AG04450 (cell line): Measurements from ENCODE around the gene FAAP100. TPM values are rescaled to one million over a fixed set of nuclear protein-coding genes. Genes with fewer than 3 reads are reported as not detected.

Source experiments
- CTCF ChIA-PET: fragments of 300-600, 350-600 bp; formaldehyde crosslinking; extraction: SDS; loops from one replicate; lab custom pipeline; 2022; ENCODE audit warnings: antibody characterized with exemption, inconsistent platforms; lab: Charles Lee
- POLR2A ChIA-PET: fragments of 350-600 bp; formaldehyde crosslinking; extraction: SDS; loops from one replicate; lab custom pipeline; 2021; ENCODE audit warnings: antibody characterized with exemption, inconsistent platforms; lab: Yijun Ruan, JAX
- DNase-seq: peaks from one replicate; pipeline ENCODE4 v3.0.0-alpha.2; 2011; ENCODE audit warnings: low read depth, low spot score
- H3K27ac ChIP-seq: one replicate; pipeline ENCODE4 v1.5.1; 2012; ENCODE audit warnings: low read depth, low read length, control low read depth
- H3K27me3 ChIP-seq: one replicate; pipeline ENCODE4 v1.6.0; 2012; ENCODE audit warnings: low read length; ENCODE audit not compliant: control insufficient read depth, insufficient read depth
- H3K4me3 ChIP-seq: 2 replicates; pipeline ENCODE4 v1.5.1; 2011; ENCODE audit warnings: mild to moderate bottlenecking, low read depth, low read length, control low read depth
- H3K9me3 ChIP-seq: 2 replicates; pipeline ENCODE4 v1.5.1; 2012; ENCODE audit warnings: low read length; ENCODE audit not compliant: control insufficient read depth, insufficient read depth
- polyA plus RNA-seq: library from polyadenylated mRNA; depleted of rRNA; stranded (reverse); fragments of >200 nt; gene quantifications from 2 replicates; pipeline ENCODE4 v1.2.3, GENCODE V29; 2011
- TF ChIP-seq, protein P1 (sequence below): IDR thresholded peaks from 2 replicates; pipeline ENCODE4 v1.5.1; 2011; ENCODE audit warnings: low read depth, low read length, control low read depth, inconsistent platforms

The FAAP100 gene
- polyA plus RNA-seq, 1 experiment = 5.3 TPM

DNA sequence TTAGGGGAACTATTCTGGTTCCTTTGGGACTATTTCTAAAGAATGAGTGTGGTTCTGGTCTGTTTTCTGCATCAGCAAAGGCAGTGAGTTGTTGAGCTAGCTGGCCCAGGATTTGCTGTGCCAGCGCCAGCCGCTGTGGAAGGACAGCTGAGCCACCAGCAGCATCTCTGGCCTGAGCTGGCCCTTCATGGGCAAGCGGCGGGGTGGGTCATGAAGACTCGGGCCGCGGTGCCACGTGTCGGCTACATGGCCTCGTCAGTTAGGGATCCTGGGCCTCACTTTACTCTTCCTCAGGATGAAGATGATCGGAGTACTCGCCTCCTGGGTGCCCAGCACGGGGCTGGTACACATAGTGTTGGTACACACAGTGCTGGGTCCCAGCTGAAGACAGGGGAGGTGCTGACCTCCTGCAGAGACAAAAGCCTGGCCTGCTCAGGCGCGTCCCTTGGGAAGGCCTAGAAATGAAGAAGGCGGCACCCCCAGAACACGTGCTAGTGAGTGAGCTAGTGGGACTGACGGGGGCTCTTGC lies 17.9 kb upstream of the FAAP100 start:
- no peaks in the 10 kb centered on the region for H3K9me3 ChIP-seq
- no peak for DNase-seq
- H3K27me3 ChIP-seq = no peaks in the 10 kb centered on the region
- no peak overlapping the region for H3K4me3 ChIP-seq
- TF ChIP-seq, protein P1, sequence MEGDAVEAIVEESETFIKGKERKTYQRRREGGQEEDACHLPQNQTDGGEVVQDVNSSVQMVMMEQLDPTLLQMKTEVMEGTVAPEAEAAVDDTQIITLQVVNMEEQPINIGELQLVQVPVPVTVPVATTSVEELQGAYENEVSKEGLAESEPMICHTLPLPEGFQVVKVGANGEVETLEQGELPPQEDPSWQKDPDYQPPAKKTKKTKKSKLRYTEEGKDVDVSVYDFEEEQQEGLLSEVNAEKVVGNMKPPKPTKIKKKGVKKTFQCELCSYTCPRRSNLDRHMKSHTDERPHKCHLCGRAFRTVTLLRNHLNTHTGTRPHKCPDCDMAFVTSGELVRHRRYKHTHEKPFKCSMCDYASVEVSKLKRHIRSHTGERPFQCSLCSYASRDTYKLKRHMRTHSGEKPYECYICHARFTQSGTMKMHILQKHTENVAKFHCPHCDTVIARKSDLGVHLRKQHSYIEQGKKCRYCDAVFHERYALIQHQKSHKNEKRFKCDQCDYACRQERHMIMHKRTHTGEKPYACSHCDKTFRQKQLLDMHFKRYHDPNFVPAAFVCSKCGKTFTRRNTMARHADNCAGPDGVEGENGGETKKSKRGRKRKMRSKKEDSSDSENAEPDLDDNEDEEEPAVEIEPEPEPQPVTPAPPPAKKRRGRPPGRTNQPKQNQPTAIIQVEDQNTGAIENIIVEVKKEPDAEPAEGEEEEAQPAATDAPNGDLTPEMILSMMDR = no peak
- no peak overlapping the region for H3K27ac ChIP-seq
- CTCF ChIA-PET = interaction anchor here (0.8 kb wide), 1 partner anchor 31 kb away, joined by 3 read pairs; no protein-coding TSS in a partner anchor
- POLR2A ChIA-PET = no interaction called here

DNA sequence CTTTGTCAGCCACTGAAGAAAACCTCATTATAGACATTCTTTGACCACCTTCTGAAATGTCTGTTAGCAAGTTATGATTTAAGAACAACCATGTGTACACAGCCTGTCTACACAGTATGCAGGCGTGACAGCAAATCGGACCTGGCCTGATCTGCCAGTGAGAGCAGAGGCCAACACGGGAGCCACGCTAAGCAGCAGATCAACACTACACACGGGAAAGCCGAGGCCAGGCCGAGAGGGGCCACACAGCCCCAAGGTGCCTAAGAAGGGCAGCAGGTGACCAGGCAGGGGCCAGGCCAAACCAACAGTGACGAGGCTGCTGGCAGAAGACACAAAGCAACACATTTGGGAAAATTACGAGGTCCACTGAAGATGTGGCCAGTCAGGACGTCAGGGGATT lies 16.3 kb upstream of the FAAP100 start:
- Histone ChIP-seq H3K27me3 (no peaks in the 10 kb centered on the region), H3K27ac (peak overlapping the region; percentile 21), H3K4me3 (no peak overlapping the region), H3K9me3 (no peaks in the 10 kb centered on the region)
- CTCF ChIA-PET = interaction anchor here (4.8 kb wide), 1 partner anchor 33 kb away, joined by 28 read pairs; no protein-coding TSS in a partner anchor
- no peak for DNase-seq
- POLR2A ChIA-PET = no interaction called here
- TF ChIP-seq, protein P1 = no peak

DNA sequence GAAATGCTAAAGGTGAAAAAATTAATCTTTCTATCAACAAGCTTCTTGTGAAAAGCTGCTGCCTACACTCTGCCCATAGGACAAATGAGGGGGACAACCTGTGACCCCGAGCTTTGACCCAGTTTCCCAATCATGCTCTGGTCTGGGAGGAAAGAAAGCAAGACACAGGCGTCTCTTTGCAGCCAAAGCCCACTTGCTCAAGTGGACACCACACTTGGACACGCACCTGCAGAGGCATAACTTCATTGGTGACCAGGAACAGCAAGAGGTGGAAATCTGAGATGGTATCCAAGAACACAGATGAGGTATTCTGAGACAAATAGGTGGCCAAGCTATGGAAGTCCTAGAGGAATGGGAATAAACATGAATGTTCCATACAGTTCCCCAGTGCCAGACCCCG lies 15.0 kb upstream of the FAAP100 start:
- POLR2A ChIA-PET = interaction anchor here (0.7 to 2.0 kb wide), 8 partner anchors 9 to 172 kb away, joined by 3 to 25 read pairs (median 8); partner anchors contain the start of genes BAHCC1 and FAAP100
- no peak for DNase-seq
- Histone ChIP-seq H3K4me3 (peak overlapping the region; percentile 44), H3K27me3 (no peaks in the 10 kb centered on the region), H3K27ac (peak overlapping the region; percentile 89), H3K9me3 (no peaks in the 10 kb centered on the region)
- CTCF ChIA-PET = interaction anchor here (4.8 kb wide), 1 partner anchor 34 kb away, joined by 28 read pairs; no protein-coding TSS in a partner anchor
- TF ChIP-seq, protein P1 = no peak

GRCh38 chr17:81566461-81567126 lies 14.4 kb upstream of the FAAP100 start:
- ChIA-PET POLR2A (interaction anchor here (0.7 to 2.0 kb wide), 10 partner anchors 9 to 172 kb away, joined by 3 to 25 read pairs (median 6); partner anchors contain the start of genes BAHCC1 and FAAP100), CTCF (interaction anchor here (4.8 kb wide), 1 partner anchor 34 kb away, joined by 28 read pairs; no protein-coding TSS in a partner anchor)
- Histone ChIP-seq H3K27me3 (no peaks in the 10 kb centered on the region), H3K27ac (peak overlapping the region; percentile 89), H3K9me3 (no peaks in the 10 kb centered on the region), H3K4me3 (peak overlapping the region; percentile 44)
- peak; percentile 79 for DNase-seq
- TF ChIP-seq, protein P1 = no peak

DNA sequence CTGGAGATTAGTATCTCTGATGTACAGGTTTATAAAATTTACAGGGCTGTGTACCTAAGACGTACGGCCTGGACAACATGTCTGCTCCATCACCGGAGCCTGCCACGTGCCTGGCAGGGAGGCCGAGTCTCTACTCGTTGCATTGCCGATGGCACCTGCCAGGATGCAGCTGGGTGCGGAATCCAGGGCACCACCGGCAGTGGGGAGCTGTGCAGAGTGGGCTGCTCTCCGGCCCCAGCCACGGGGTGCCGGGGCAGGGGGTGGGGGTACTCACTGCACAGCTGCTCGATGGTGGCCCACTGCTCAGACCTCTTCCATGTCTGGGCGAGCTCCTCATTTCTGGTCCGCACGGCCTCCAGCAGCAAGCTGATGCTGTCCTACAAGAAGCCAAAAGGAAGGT lies 13.1 kb upstream of the FAAP100 start:
- no peak for DNase-seq
- H3K27ac ChIP-seq = no peak overlapping the region
- no peaks in the 10 kb centered on the region for H3K9me3 ChIP-seq
- TF ChIP-seq, protein P1 = no peak
- H3K27me3 ChIP-seq = no peaks in the 10 kb centered on the region
- CTCF ChIA-PET = interaction anchor here (4.8 kb wide), 1 partner anchor 36 kb away, joined by 28 read pairs; no protein-coding TSS in a partner anchor
- POLR2A ChIA-PET = no interaction called here
- no peak overlapping the region for H3K4me3 ChIP-seq
